Measurements from ENCODE around the gene MLIP. TPM values are rescaled to one million over a fixed set of nuclear protein-coding genes. Genes with fewer than 3 reads are reported as not detected.

The MLIP gene
- total and polyA plus RNA-seq, 3 donors from 2014 or later: 0.43 to 1.6 (median 0.63) TPM

- no peaks in the 10 kb centered on the region for H3K9me3 ChIP-seq
- 83 to 86% methylated on average over 3 of the region's 3 CpGs for WGBS, 2 donors
- DNase-seq: no peak
- no peaks in the 10 kb centered on the region for H3K27me3 ChIP-seq
- intact Hi-C loops (cut with DNase I; ENCODE audit: low total_unique reads): no loop called here
- H3K4me1 ChIP-seq: no peaks in the 10 kb centered on the region
- no peak overlapping the region for H3K27ac ChIP-seq
- no peaks in the 10 kb centered on the region for H3K36me3 ChIP-seq (ENCODE audit: low read depth, missing control alignments)
- no peak overlapping the region for H3K4me3 ChIP-seq
- TF ChIP-seq POLR2A (IDR thresholded peaks at IDR 0.05) (no peak), CTCF (IDR thresholded peaks at IDR 0.05) (no peak)
These were observed 12.0 kb upstream of the MLIP start for GRCh38 chr6:54099225-54099624.

GRCh38 chr6:54100411-54101006, 10.7 kb upstream of the MLIP start:
- intact Hi-C loops (cut with DNase I; ENCODE audit: low total_unique reads): no loop called here
- DNase-seq: no peak
- TF ChIP-seq CTCF (IDR thresholded peaks at IDR 0.05) (no peak), POLR2A (IDR thresholded peaks at IDR 0.05) (no peak)
- 93 to 96% methylated on average over 1 of the region's 1 CpG for WGBS, 2 donors
- no peaks in the 10 kb centered on the region for H3K4me1 ChIP-seq
- no peak overlapping the region for H3K27ac ChIP-seq
- H3K4me3 ChIP-seq: no peak overlapping the region
- H3K36me3 ChIP-seq (ENCODE audit: low read depth, missing control alignments): no peaks in the 10 kb centered on the region
- H3K27me3 ChIP-seq: no peaks in the 10 kb centered on the region
- no peaks in the 10 kb centered on the region for H3K9me3 ChIP-seq

GRCh38 chr6:54102238-54102637, 9.0 kb upstream of the MLIP start:
- TF ChIP-seq CTCF (IDR thresholded peaks at IDR 0.05) (no peak), POLR2A (IDR thresholded peaks at IDR 0.05) (no peak)
- no peak overlapping the region for H3K4me3 ChIP-seq
- no peaks in the 10 kb centered on the region for H3K27me3 ChIP-seq
- no peak for DNase-seq
- H3K27ac ChIP-seq: no peak overlapping the region
- H3K4me1 ChIP-seq: no peaks in the 10 kb centered on the region
- intact Hi-C loops (cut with DNase I; ENCODE audit: low total_unique reads): no loop called here
- WGBS, 2 donors: 64 to 75% methylated on average over 1 of the region's 1 CpG
- H3K36me3 ChIP-seq (ENCODE audit: low read depth, missing control alignments): no peaks in the 10 kb centered on the region
- no peaks in the 10 kb centered on the region for H3K9me3 ChIP-seq

GRCh38 chr6:54103497-54103896, 7.7 kb upstream of the MLIP start:
- H3K27ac ChIP-seq: no peak overlapping the region
- TF ChIP-seq CTCF (IDR thresholded peaks at IDR 0.05) (no peak), POLR2A (IDR thresholded peaks at IDR 0.05) (no peak)

GRCh38 chr6:54106727-54107126, 4.5 kb upstream of the MLIP start:
- intact Hi-C loops (cut with DNase I; ENCODE audit: low total_unique reads): no loop called here
- no peaks in the 10 kb centered on the region for H3K9me3 ChIP-seq
- H3K27me3 ChIP-seq: no peaks in the 10 kb centered on the region
- no peaks in the 10 kb centered on the region for H3K4me1 ChIP-seq
- no peak overlapping the region for H3K4me3 ChIP-seq
- H3K27ac ChIP-seq: no peak overlapping the region
- H3K36me3 ChIP-seq (ENCODE audit: low read depth, missing control alignments): no peaks in the 10 kb centered on the region
- DNase-seq: no peak
- TF ChIP-seq POLR2A (IDR thresholded peaks at IDR 0.05): no peak
- TF ChIP-seq CTCF (IDR thresholded peaks at IDR 0.05): no peak

More at GRCh38 chr6:54103497-54103896, 7.7 kb upstream of the MLIP start:
- no peaks in the 10 kb centered on the region for H3K27me3 ChIP-seq
- 88 to 91% methylated on average over 3 of the region's 3 CpGs for WGBS, 2 donors
- DNase-seq: no peak
- no peaks in the 10 kb centered on the region for H3K4me1 ChIP-seq
- no peaks in the 10 kb centered on the region for H3K36me3 ChIP-seq (ENCODE audit: low read depth, missing control alignments)
- no peak overlapping the region for H3K4me3 ChIP-seq
- intact Hi-C loops (cut with DNase I; ENCODE audit: low total_unique reads): no loop called here
- H3K9me3 ChIP-seq: no peaks in the 10 kb centered on the region
